A172 (cell line): ENCODE data around the gene NDUFAF3. TPM values are rescaled to one million over a fixed set of nuclear protein-coding genes. Genes with fewer than 3 reads are reported as not detected.
"Not testable (repeated sequence)": the region's sequence is repeated elsewhere in the genome, so short reads cannot be mapped to it uniquely, and the experiment has no call there.

Source experiments
- DNase-seq: peaks from one replicate; pipeline ENCODE4 v3.0.0-alpha.2; 2015; ENCODE audit warnings: low spot score
- total RNA-seq: library from RNA; depleted of rRNA; stranded (reverse); fragments of >200 nt; shearing (Covaris generic); gene quantifications from 2 replicates; pipeline ENCODE4 v1.2.3, GENCODE V29; 2014

Gene NDUFAF3
- total RNA-seq, 1 experiment from 2014 or later: 96.8 TPM

- DNase-seq: no peak
Measured at GRCh38 chr3:48999085-48999858, 22.6 kb upstream of the NDUFAF3 start.

GRCh38 chr3:49001155-49001554 lies 20.8 kb upstream of the NDUFAF3 start:
- DNase-seq: no peak

GRCh38 chr3:49004352-49005302 lies 17.3 kb upstream of the NDUFAF3 start:
- DNase-seq: no peak

GRCh38 chr3:49005303-49005680 lies 16.6 kb upstream of the NDUFAF3 start:
- DNase-seq: no peak

GRCh38 chr3:49005998-49006397 lies 15.9 kb upstream of the NDUFAF3 start:
- no peak for DNase-seq

- DNase-seq: no peak
Measured at GRCh38 chr3:49006408-49007067, 15.4 kb upstream of the NDUFAF3 start.

- peak; percentile 97 for DNase-seq
Measured at GRCh38 chr3:49007068-49007770, 14.7 kb upstream of the NDUFAF3 start, which contains the start of gene WDR6. Gene WDR6 (plus strand): TSS chr3:49007391. CDS start chr3:49007432, 41 bp downstream.

GRCh38 chr3:49007771-49008528 lies 14.0 kb upstream of the NDUFAF3 start:
- peak; percentile 79 for DNase-seq

GRCh38 chr3:49008627-49009026 lies 13.3 kb upstream of the NDUFAF3 start:
- DNase-seq: not testable (repeated sequence)

GRCh38 chr3:49009396-49009795 lies 12.5 kb upstream of the NDUFAF3 start:
- no peak for DNase-seq

- DNase-seq: no peak
Measured at GRCh38 chr3:49012441-49013017, 9.4 kb upstream of the NDUFAF3 start.

- no peak for DNase-seq
Measured at GRCh38 chr3:49013113-49013737, 8.7 kb upstream of the NDUFAF3 start.

- DNase-seq: no peak
Measured at GRCh38 chr3:49013738-49014660, 7.9 kb upstream of the NDUFAF3 start.

- DNase-seq: no peak
Measured at GRCh38 chr3:49015072-49015471, 6.8 kb upstream of the NDUFAF3 start.

GRCh38 chr3:49015765-49016164 lies 6.2 kb upstream of the NDUFAF3 start:
- DNase-seq: no peak

- no peak for DNase-seq
Measured at GRCh38 chr3:49016414-49017228, 5.3 kb upstream of the NDUFAF3 start.

- DNase-seq: no peak
Measured at GRCh38 chr3:49017229-49017970, 4.5 kb upstream of the NDUFAF3 start.
